GM10266 (cell line): ENCODE data around the gene IGSF21.

Experiments used
- DNase-seq: peaks from one replicate; pipeline ENCODE4 v3.0.0; 2012; ENCODE audit errors: extremely low spot score
- CTCF ChIP-seq: IDR thresholded peaks from 2 replicates; pipeline ENCODE4 v1.5.1; 2012; ENCODE audit warnings: mild to moderate bottlenecking, low read depth; ENCODE audit not compliant: control insufficient read depth, insufficient read depth; ENCODE audit errors: missing control alignments

IGSF21 gene

DNA sequence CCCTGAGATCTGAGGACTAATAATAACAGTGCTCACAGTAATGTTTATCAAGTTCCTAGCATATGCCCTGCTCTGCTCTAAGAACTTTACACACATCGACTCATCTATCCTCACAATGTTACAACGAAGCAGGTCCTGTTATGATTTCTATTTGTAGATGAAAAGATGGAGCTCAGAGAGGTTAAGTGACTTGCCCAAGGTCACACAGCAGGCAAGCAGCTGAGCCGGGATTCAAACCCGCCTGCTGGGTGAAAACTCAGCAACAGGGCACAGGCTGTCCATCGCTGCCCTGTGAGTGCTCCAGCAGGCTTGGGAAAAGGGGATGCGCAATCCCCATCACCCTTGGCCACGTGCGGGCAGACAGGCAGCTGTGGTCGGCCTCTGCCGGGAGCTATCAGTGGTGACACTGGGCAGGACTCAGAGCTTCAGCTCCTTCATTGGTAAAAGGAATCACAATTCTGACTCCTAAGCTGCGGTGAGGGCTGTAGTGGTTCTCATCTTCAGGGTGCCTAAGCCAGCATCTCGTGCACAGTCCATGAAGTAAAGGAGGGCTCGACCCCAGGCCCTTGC lies 199.8 kb downstream of the IGSF21 start:
- TF ChIP-seq CTCF = no peak
- no peak for DNase-seq

GRCh38 chr1:18309552-18310155 lies 202.1 kb downstream of the IGSF21 start:
- no peak for DNase-seq

DNA sequence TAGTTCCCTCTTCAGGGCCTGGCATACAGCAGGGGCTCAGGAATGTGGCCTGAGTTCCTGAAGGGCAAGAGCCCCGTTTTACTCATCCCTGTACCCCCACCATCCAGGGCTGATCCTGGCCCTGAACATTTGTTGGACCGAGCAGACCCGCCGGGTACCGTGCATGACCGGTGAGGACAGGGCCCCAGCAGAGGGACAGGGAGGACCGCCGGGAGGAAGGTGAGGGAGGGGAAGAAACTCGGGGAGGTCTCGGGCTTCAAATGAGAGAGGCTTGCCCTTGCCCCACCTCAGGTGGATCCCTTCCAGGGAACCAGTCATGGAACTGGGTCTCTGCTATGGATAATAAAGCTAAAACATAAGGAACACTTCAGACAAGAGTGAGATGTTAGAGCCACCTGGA lies 205.4 kb downstream of the IGSF21 start:
- no peak for DNase-seq
- no peak for TF ChIP-seq CTCF

More at GRCh38 chr1:18309552-18310155, 202.1 kb downstream of the IGSF21 start:
- no peak for TF ChIP-seq CTCF

DNA sequence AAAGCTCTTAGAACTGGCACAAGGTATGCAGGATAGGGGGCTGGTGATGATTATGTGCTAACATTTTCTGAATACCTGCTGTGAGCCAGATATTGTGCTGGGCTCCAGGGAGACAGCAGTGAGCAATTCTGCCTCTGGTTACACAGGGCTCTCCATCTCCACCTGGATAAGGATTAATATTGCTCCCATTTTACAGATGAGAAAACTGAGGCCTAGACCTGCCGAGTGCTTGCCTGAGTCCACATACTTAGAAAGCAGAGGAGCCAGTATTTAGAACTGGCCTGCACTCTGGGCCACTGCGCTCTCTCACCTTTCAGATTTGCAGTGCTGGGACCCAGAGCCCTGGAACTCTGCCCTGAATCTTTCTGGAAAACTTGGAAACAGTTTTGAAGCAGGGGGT lies 205.9 kb downstream of the IGSF21 start:
- DNase-seq = no peak
- TF ChIP-seq CTCF = no peak

DNA sequence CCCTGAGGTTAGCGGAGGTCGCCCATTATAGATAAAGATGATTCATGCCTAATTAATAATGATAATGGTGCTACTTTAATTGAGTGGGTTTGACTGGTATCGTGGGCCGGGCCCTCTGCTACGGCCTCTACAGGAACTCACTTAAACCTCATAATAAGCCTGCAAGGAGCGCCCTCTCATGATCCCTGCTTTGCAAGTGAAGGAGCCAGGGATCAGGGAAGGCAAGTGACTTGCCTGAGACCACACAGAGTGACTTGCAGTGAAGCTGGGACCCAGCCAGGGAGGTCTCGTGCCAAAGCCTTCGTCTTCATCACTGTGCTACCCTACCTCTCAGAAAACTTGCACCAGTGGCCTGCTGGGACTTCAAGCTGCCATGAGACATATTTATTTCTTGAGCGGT lies 206.8 kb downstream of the IGSF21 start:
- no peak for TF ChIP-seq CTCF
- DNase-seq = no peak

- DNase-seq = no peak
- TF ChIP-seq CTCF = no peak
Measured at GRCh38 chr1:18315449-18315848, 207.9 kb downstream of the IGSF21 start.

DNA sequence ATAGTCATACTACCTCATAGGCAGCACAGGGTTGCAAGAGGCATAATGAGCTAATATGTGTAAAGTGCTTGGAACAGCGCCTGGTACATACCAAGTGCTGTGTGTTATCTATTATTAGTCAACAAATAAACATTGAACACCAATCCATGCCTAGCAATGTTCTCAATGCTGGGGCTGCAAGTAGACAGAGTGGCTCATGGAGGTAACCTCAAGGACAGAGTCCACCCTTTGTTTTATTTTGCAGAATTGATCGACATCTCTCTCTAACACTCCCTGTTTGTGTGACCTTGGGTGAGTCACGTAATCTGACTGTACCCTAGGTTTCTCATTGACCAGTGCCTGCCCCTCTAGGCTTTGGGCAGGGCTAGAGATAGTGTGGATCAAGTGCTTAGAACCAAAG lies 209.2 kb downstream of the IGSF21 start:
- no peak for DNase-seq
- TF ChIP-seq CTCF = no peak
